WI38 (cell line): ENCODE data around the gene VILL.

ENCODE experiments used
- H3K4me3 ChIP-seq: 2 replicates; pipeline ENCODE4 v1.5.1; 2011; ENCODE audit warnings: low read depth, mild to moderate bottlenecking, control low read depth, low read length
- TF ChIP-seq, protein P1 (sequence below): IDR thresholded peaks from 2 replicates; pipeline ENCODE4 v1.5.1; 2012; ENCODE audit warnings: low read depth, mild to moderate bottlenecking, control low read depth, low read length

Gene VILL

DNA sequence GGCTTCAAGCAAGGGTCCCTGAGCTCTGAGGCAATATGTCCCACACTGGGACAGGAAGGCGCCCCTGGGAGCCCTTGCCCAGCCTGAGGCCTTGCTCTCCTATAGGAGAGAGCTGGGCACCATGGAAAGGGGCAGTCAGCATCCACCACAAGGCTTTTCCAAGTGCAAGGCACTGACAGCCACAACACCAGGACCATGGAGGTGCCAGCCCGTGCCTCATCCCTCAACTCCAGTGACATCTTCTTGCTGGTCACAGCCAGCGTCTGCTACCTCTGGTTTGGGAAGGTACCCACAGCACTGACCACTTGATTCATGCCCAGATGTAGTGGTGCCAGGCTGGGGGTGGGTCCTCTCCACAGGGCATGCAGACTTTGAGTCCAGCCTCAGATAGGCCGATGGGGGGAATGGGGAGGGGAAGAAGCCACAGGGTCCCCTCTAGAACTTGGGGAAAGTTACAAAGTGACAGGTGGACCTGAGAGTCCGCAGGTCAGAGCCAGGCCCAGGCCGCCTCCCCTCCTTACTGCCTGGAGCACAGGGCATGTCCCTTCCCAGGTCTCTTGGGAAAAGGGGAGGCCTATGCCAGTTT is 11.8 kb downstream of the VILL start:
- no peak overlapping the region for H3K4me3 ChIP-seq
- TF ChIP-seq, protein P1, sequence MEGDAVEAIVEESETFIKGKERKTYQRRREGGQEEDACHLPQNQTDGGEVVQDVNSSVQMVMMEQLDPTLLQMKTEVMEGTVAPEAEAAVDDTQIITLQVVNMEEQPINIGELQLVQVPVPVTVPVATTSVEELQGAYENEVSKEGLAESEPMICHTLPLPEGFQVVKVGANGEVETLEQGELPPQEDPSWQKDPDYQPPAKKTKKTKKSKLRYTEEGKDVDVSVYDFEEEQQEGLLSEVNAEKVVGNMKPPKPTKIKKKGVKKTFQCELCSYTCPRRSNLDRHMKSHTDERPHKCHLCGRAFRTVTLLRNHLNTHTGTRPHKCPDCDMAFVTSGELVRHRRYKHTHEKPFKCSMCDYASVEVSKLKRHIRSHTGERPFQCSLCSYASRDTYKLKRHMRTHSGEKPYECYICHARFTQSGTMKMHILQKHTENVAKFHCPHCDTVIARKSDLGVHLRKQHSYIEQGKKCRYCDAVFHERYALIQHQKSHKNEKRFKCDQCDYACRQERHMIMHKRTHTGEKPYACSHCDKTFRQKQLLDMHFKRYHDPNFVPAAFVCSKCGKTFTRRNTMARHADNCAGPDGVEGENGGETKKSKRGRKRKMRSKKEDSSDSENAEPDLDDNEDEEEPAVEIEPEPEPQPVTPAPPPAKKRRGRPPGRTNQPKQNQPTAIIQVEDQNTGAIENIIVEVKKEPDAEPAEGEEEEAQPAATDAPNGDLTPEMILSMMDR, result no peak

DNA sequence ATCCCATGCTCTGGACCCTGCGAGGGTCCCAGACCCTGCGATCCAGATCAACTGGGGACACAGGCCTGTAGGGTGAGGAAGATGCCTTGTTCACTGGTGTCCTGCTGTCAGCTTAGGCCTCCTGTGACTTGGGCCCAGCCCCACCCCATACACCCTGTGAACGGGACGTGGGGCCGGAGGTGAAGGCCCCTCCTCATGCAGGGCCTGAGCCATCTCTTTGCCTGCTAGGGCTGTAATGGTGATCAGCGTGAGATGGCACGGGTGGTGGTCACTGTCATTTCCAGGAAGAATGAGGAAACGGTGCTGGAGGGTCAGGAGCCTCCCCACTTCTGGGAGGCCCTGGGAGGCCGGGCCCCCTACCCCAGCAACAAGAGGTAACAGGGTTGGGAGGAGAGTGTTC is 12.4 kb downstream of the VILL start:
- no peak overlapping the region for H3K4me3 ChIP-seq
- TF ChIP-seq, protein P1, result no peak

DNA sequence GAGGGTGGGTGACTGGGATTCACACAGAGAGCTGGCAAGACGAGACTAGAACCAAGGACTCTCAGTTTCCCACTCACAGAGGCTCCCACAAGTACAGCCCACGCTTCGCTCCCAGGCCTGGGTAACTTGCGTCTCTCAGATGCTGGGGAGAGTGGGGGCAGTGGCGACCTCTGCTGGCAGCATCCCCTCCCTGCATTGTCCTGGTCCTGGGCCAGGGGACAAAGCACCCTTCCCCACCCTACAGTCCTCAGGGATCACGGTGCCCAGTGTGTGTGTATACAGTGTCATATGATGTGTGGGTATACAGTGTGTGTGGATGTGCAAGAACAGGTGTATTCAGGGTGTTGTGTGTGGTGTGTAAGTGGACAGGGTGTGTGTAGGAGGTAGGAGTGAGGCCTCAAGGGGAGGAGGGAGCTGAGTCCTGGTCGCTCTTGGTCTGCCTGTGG is 12.8 kb downstream of the VILL start:
- H3K4me3 ChIP-seq, result no peak overlapping the region
- TF ChIP-seq, protein P1, result peak; percentile 83

DNA sequence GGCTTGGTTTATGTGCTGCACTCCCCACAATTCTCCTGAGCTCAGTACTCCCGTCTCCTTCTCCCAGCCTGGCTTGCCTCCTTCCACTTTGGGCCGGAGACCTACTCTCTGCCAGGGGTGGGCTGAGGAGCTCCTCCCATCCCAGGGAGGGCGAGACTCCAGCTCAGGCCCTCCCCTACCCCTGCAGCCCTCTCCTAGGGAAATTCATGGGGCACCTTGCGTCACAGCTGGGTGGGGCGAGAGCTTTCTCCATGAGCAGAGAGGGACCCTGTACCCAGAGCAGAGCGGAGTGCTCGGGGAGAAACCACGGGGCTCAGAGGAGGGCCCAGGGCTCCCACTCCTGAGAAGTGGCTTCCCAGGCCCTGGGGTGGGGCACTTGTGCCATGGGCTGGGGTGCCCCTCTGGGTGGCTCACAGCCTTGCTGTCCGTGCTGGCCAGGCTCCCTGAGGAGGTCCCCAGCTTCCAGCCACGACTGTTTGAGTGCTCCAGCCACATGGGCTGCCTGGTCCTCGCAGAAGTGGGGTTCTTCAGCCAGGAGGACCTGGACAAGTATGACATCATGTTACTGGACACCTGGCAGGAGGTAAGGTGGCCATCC is 13.3 kb downstream of the VILL start:
- H3K4me3 ChIP-seq, result no peak overlapping the region
- TF ChIP-seq, protein P1, result no peak

DNA sequence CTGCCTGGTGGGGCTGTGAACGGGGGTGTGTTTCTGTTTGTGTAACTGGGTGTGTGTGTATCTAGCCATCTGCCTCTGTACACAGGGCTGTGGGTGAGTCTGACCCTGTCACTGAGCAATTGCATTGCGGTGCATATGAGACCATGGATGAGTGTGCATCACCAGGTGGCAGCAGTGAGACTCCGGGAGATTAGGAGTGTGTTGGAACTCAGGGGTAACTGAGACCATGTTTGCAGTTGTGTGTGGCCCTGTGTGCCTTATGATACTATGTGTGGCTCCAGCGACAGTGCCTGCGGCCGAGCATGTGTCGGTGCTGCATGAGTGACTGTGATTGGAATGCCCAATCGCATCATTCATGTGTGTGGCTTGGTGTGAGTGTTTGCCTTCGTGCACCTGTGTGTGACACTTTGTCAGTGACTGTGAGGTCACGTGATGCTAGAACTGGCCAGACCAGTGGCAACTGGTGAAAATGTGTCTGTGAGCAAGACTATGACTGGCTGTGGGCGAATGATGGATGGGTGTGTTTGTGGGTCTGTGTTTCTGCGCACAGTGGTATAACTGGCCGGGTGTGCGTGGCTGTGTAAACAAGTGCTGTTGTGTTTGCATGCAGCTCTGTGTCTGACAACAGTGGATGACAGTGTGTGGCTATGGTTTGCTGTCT is 14.0 kb downstream of the VILL start:
- TF ChIP-seq, protein P1, result peak; percentile 67
- no peak overlapping the region for H3K4me3 ChIP-seq

DNA sequence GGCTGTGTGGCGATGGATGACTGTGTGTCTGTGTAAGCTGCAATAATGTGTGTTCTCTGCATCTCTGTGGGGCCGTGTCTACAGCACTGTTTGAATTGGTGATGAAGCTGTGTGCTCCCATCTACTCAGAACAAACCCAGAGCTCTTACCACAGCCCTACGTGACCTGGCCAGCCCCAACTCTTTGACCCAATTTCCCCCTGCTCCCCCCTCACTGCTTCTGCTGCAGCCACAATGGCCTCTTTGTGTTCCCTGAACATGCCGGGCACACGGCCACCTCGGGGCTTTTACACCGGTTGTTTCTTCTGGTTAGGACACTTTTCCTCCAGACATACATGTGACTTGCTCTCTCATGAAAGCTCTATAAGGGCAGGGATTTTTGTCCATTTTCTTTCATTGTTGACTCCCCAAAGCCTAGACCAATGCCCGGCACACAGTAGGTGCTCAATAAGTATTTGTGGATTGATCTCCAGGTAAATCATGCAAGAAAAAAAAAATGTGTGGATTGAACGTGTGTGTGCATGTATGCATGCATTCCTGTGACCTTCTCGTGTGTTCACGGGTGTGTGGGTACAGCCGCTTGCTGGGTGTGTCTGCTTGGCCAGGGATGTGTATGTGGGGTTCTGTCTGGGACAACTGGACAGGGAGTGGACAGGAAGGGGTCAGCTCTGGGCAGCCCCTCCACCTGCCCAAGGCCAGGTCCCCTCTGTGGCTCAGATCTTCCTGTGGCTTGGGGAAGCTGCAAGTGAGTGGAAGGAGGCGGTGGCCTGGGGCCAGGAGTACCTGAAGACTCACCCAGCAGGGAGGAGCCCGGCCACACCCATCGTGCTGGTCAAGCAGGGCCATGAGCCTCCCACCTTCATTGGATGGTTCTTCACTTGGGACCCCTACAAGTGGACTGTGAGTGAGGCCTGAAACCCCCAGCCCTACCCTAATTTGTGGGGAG is 14.8 kb downstream of the VILL start:
- no peak overlapping the region for H3K4me3 ChIP-seq
- TF ChIP-seq, protein P1, result no peak
